HG02759 (cell line): ENCODE data around the gene GTF2IRD1.
"Not testable (repeated sequence)": the region's sequence is repeated elsewhere in the genome, so short reads cannot be mapped to it uniquely, and the experiment has no call there.

ENCODE experiments used
- ATAC-seq: cut with Tn5 transposase; IDR thresholded peaks from one replicate; pipeline ENCODE4 v1.9.1; 2021; ENCODE audit warnings: mild to moderate bottlenecking, moderate library complexity; ENCODE audit not compliant: unreplicated experiment

The GTF2IRD1 gene

DNA sequence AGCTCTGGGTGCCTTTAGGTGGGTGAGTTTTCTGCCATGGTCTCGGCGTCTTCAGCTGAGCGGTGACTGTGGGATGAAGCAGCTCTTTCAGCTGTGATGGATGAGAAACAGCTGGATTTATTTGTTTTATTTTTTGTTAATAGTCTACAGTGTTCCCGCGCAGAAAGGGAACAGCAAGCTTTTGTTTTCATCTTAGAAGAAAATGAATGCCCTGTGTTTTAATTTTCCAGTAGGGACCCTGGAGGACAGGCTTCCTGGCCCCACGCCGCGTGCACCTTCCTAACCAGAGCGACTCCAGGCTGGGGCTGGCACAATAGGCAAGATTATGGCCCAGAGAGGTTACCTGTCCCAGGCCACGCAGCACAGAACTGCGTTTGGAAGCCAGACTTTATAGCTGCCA lies 57.6 kb downstream of the GTF2IRD1 start:
- ATAC-seq, result no peak

DNA sequence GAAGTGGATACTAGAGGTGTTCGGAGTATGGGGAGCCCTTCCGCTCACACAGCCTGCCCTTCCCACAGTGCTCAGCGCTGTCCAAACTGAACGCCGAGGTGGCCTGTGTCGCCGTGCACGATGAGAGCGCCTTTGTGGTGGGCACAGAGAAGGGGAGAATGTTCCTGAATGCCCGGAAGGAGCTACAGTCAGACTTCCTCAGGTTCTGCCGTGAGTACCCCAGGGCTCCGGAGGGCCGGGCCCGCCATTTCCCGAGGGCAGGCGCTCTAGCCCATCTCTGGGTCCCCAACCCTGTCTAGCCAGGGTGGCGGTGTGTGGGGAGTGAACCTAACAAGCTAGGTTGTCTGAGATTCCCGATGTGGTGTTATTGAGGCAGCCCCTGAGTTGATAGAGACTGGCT lies 59.1 kb downstream of the GTF2IRD1 start:
- ATAC-seq, result no peak

GRCh38 chr7:74514131-74514591 lies 60.5 kb downstream of the GTF2IRD1 start:
- ATAC-seq, result no peak

GRCh38 chr7:74515276-74515675 lies 61.6 kb downstream of the GTF2IRD1 start:
- ATAC-seq, result no peak

GRCh38 chr7:74516214-74516613 lies 62.5 kb downstream of the GTF2IRD1 start:
- no peak for ATAC-seq

DNA sequence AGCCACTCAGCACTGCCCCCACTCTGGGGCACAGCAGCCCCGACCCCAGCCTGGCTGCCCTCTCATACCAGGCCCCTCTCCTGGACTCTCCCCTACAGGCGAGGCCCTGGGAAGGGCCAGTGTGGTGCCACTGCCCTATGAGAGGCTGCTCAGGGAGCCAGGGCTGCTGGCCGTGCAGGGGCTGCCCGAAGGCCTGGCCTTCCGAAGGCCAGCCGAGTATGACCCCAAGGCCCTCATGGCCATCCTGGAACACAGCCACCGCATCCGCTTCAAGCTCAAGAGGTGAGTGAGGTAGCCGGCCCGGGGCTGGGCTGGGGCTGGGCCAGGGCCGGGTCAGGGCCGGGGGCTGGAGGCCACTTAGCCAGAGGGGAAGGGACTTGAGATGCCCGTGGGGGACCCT lies 64.3 kb downstream of the GTF2IRD1 start:
- no peak for ATAC-seq

DNA sequence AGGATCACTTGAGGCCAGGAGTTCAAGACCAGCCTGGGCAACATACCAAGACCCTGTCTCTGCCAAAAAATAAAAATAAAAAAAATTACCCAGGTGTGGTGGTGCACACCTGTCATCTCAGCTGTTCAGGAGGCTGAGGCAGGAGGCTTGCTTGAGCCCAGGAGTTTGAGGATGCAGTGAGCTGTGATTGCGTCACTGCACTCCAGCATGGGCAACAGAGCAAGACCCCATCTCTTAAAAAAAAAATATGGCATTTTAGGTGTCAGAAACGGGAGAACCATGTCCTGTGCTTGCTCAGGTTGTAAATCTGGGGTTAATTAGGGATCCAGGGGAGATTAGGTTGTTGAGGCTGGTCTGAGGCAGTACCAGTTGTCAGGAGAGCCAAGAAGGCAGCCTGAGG lies 64.9 kb downstream of the GTF2IRD1 start:
- no peak for ATAC-seq

DNA sequence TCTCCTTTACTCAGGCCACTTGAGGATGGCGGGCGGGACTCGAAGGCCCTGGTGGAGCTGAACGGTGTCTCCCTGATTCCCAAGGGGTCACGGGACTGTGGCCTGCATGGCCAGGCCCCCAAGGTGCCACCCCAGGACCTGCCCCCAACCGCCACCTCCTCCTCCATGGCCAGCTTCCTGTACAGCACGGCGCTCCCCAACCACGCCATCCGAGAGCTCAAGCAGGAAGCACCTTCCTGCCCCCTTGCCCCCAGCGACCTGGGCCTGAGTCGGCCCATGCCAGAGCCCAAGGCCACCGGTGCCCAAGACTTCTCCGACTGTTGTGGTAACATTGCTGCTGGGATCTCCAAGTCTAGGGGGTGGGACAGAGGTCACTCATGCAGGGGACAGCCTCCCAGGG lies 65.7 kb downstream of the GTF2IRD1 start:
- no peak for ATAC-seq

GRCh38 chr7:74521855-74522254 lies 68.1 kb downstream of the GTF2IRD1 start:
- no peak for ATAC-seq

- no peak for ATAC-seq
Measured at GRCh38 chr7:74522281-74522905, 68.7 kb downstream of the GTF2IRD1 start.

DNA sequence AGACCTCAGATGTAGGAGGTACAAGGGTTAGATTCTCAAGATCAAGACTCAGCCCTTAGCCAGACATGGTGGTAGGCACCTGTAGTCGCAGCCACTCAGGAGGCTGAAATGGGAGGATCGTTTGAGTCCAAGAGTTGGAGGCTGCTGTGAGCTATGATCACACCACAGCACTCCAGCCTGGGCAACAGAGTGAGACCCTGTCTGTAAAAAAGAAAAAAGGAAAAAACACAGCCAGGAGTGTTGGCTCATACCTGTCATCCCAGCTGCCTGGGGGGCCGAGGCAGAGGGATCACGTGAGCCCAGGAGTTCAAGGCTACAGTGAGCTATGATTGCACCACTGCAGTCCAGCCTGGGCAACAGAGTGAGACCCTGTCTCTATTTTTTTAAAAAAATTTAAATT lies 69.3 kb downstream of the GTF2IRD1 start:
- no peak for ATAC-seq

- ATAC-seq, result no peak
Measured at GRCh38 chr7:74525140-74525539, 71.4 kb downstream of the GTF2IRD1 start.

- ATAC-seq, result no peak
Measured at GRCh38 chr7:74525881-74526280, 72.2 kb downstream of the GTF2IRD1 start.

GRCh38 chr7:74526780-74527179 lies 73.1 kb downstream of the GTF2IRD1 start:
- ATAC-seq, result no peak

DNA sequence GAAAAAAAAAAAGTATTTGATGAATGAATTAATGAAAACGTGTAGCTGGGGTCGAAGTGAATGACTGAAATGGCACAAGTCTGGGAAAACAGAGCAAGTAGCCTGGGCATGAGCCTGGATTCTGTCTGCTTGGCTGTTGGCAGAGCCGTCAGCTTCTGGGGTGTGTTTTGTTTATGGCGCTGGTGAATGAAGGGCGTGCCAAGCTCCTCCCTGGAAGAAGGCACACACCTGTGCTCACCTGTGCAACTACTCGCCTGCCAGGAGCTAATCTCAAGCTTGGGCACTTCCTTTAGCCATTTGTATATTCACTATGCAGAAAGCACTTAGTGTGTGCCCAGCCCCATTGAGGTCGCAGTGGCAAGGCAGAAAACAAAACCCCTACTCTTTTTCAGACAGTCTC lies 74.1 kb downstream of the GTF2IRD1 start:
- no peak for ATAC-seq

DNA sequence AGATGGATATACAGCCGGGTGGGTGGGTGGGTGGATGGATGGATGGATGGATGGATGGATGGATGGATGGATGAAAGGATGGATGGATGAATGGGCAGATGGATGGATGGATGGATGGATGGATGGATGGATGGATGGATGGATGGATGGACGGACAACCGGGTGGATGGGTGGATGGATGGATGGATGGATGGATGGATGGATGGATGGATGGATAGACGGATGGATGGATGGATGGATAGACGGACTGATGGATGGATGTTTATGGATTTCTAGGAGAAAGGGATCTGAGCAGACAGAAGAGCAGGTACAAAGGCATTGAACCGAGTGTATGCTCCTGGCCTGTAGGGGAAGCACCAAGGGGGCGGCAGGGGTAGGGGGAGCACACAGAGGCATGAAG lies 75.1 kb downstream of the GTF2IRD1 start:
- not testable (repeated sequence) for ATAC-seq

- no peak for ATAC-seq
Measured at GRCh38 chr7:74535951-74536356, 82.2 kb downstream of the GTF2IRD1 start.

DNA sequence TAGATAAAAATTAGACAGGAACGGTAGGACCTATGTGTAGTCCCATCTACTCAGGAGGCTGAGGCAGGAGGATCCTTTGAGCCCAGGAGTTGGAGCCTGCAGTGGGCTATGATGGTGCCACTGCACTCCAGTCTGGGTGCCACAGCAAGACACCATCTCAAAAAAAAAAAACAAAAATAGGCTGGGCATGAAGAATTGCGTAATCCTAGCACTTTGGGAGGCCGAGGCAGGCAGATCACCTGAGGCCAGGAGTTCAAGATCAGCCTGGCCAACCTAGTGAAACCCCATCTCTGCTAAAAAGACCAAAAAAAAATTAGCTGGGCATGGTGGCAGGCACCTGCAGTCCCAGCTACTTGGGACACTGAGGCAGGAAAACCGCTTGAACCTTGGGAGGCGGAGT lies 88.2 kb downstream of the GTF2IRD1 start:
- ATAC-seq, result not testable (repeated sequence)

DNA sequence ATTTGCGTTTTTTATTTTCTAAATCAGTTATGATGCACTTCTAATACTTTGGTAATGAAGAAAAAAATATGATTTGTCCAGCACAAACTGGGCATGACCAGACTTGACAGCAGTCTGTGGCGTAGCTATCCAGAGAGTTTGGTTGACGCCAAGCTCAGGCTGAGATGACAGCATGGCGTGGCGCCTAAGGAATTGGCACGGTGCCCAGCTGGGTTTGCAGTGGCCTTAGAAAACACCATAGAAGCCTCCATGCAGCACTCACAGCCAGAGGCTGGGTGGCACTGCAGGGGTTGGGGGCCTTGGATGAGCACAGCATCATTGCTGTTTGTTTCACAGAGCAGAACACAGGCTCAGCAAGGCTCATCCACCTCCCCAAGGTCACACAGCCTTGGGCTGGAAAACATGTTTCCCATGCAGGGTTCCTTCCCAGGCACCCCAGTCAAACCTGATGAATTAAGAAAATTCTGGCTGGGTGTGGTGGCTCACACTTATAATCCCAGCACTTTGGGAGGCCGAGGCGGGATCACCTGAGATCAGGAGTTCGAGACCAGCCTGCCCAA lies 88.9 kb downstream of the GTF2IRD1 start:
- ATAC-seq, result no peak

DNA sequence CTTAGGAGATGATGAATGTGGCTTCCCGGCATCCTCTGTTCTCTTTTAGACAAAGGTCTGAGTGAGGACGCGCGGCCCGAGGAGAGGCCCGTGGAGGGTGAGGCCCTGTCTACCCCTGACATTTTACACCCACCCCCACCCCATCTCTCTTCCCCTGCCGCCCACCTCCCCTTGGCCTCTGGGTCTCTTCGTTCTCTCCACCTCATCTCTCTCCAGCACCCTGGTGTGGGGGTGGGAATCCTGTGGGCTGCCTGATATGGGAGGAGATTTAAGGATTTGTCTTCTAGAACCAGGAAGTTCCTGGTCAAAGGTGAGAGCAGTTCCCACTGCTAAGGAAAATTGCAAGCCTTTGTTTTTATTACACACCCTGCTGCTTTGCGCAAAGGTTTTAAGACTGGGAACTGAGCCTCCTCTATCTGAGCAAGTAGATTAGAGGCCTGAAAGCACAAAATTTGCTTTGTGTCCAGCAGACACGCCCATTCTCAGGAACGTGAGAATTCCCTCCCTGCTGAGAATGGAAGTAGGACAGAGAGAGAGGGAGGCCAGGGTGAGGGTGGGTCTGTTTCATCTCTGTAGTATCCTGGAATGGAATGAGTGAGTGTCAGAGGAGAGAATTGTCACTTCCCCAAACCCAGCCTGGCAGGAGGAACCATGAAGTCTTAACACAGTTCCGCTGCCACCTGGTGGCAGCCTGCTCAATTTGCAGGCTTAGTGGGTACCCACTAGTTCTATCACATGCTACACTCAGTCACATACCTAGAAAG lies 91.2 kb downstream of the GTF2IRD1 start:
- ATAC-seq, result no peak

GRCh38 chr7:74545921-74546320 lies 92.2 kb downstream of the GTF2IRD1 start:
- no peak for ATAC-seq

- ATAC-seq, result peak; percentile 52
Measured at GRCh38 chr7:74553596-74554012, 99.9 kb downstream of the GTF2IRD1 start.
